IMR-90 (cell line): Measurements from ENCODE around the gene ANXA4. TPM values are rescaled to one million over a fixed set of nuclear protein-coding genes. Genes with fewer than 3 reads are reported as not detected.

Source experiments
- ATAC-seq: fragments of 200-7000 bp; cut with Tn5 transposase; 2 replicates; pipeline ENCODE4 v1.9.1; 2020; ENCODE audit warnings: low read depth, mild to moderate bottlenecking, moderate library complexity
- BruUV-seq: library from RNA; stranded (reverse); fragments of 400-500 nt; replicated peaks from 2 replicates; lab custom pipeline; 2021; lab: Mats Ljungman, UMichigan
- CTCF ChIA-PET: fragments of 300-600 bp; formaldehyde crosslinking; extraction: SDS; loops from one replicate; lab custom pipeline; 2021; ENCODE audit warnings: antibody characterized with exemption; lab: Yijun Ruan, JAX
- POLR2A ChIA-PET: fragments of 300-600 bp; sonication (Branson Sonifier 250); formaldehyde crosslinking; loops from one replicate; lab custom pipeline; 2022; ENCODE audit warnings: antibody characterized with exemption; ENCODE audit not compliant: unreplicated experiment; lab: Charles Lee
- DNase-seq: peaks from one replicate; pipeline ENCODE4 v3.0.0; 2013
- H2AFZ ChIP-seq: replicated peaks from 2 replicates; pipeline ENCODE3; 2013; ENCODE audit warnings: low read length, mild to moderate bottlenecking; ENCODE audit not compliant: poor library complexity
- H2AK5ac ChIP-seq: 2 replicates; pipeline ENCODE4 v1.6.1; 2013; ENCODE audit warnings: low read depth, low read length, inconsistent platforms
- H2AK9ac ChIP-seq: replicated peaks from 2 replicates; pipeline ENCODE3; 2013; ENCODE audit warnings: mild to moderate bottlenecking, low read depth, low read length, moderate library complexity; ENCODE audit not compliant: poor library complexity
- H2BK120ac ChIP-seq: 2 replicates; pipeline ENCODE4 v1.6.1; 2013; ENCODE audit warnings: low read depth, low read length, inconsistent platforms
- H2BK15ac ChIP-seq: 3 replicates; pipeline ENCODE4 v1.6.1; 2013; ENCODE audit warnings: low read depth, low read length, inconsistent platforms
- H2BK20ac ChIP-seq: 2 replicates; pipeline ENCODE4 v1.6.1; 2013; ENCODE audit warnings: low read depth, mild to moderate bottlenecking, inconsistent platforms, low read length, moderate library complexity
- H2BK5ac ChIP-seq: 2 replicates; pipeline ENCODE4 v1.6.1; 2013; ENCODE audit warnings: mild to moderate bottlenecking, low read depth, low read length, inconsistent platforms; ENCODE audit not compliant: poor library complexity, severe bottlenecking
- H3K14ac ChIP-seq: replicated peaks from 2 replicates; pipeline ENCODE4 v1.6.1; 2013; ENCODE audit warnings: low read depth, low read length, inconsistent platforms
- H3K18ac ChIP-seq: 2 replicates; pipeline ENCODE4 v1.6.1; 2013; ENCODE audit warnings: low read depth, low read length, control low read depth
- H3K23ac ChIP-seq: 2 replicates; pipeline ENCODE4 v1.6.1; 2013; ENCODE audit warnings: low read depth, low read length, inconsistent platforms
- H3K27ac ChIP-seq: 2 replicates; pipeline ENCODE4 v1.5.1; 2013; ENCODE audit warnings: mild to moderate bottlenecking, control low read depth, low read length; ENCODE audit not compliant: insufficient read depth
- H3K27me3 ChIP-seq: 2 replicates; pipeline ENCODE4 v1.6.1; 2013; ENCODE audit warnings: low read length; ENCODE audit not compliant: control insufficient read depth, insufficient read depth
- H3K36me3 ChIP-seq: 2 replicates; pipeline ENCODE4 v1.6.1; 2013; ENCODE audit warnings: low read length, mixed read lengths; ENCODE audit not compliant: control insufficient read depth, insufficient read depth
- H3K4ac ChIP-seq: 2 replicates; pipeline ENCODE4 v1.6.1; 2013; ENCODE audit warnings: low read depth, low read length, inconsistent platforms
- H3K4me1 ChIP-seq: 2 replicates; pipeline ENCODE4 v1.6.1; 2013; ENCODE audit warnings: low read length, mixed read lengths; ENCODE audit not compliant: control insufficient read depth, insufficient read depth
- H3K4me2 ChIP-seq: 2 replicates; pipeline ENCODE4 v1.6.1; 2013; ENCODE audit warnings: low read depth, mild to moderate bottlenecking, control low read depth, low read length, moderate library complexity
- H3K4me3 ChIP-seq: 2 replicates; pipeline ENCODE4 v1.5.1; 2013; ENCODE audit warnings: low read depth, mild to moderate bottlenecking, control low read depth, low read length, moderate library complexity; ENCODE audit not compliant: insufficient read depth
- H3K56ac ChIP-seq: 2 replicates; pipeline ENCODE4 v1.6.1; 2013; ENCODE audit warnings: low read length, inconsistent platforms; ENCODE audit not compliant: insufficient read depth; ENCODE audit errors: extremely low read depth
- H3K79me1 ChIP-seq, 2 experiments: 2 replicates each; pipeline ENCODE4 v1.6.1; 2013; ENCODE audit warnings: low read length in 2 of 2, inconsistent platforms in 1 of 2, low read depth in 1 of 2
- H3K9ac ChIP-seq: 2 replicates; pipeline ENCODE4 v1.6.1; 2013; ENCODE audit warnings: low read depth, low read length, control low read depth
- H3K9me1 ChIP-seq: 2 replicates; pipeline ENCODE4 v1.6.1; 2013; ENCODE audit warnings: low read length, inconsistent platforms; ENCODE audit not compliant: insufficient read depth
- H3K9me3 ChIP-seq: 2 replicates; pipeline ENCODE4 v1.6.1; 2013; ENCODE audit warnings: low read length; ENCODE audit not compliant: control insufficient read depth, insufficient read depth
- H4K20me1 ChIP-seq: 2 replicates; pipeline ENCODE4 v1.6.1; 2013; ENCODE audit warnings: low read length, inconsistent platforms; ENCODE audit not compliant: insufficient read depth
- H4K5ac ChIP-seq: 2 replicates; pipeline ENCODE4 v1.6.1; 2013; ENCODE audit warnings: mild to moderate bottlenecking, low read depth, low read length, control low read depth
- H4K8ac ChIP-seq, 2 experiments: 2 replicates each; pipeline ENCODE4 v1.6.1; 2013; ENCODE audit warnings: low read depth in 2 of 2, low read length in 2 of 2, control low read depth in 1 of 2, inconsistent platforms in 1 of 2
- H4K91ac ChIP-seq: 2 replicates; pipeline ENCODE4 v1.6.1; 2013; ENCODE audit warnings: low read depth, low read length, inconsistent platforms; ENCODE audit not compliant: insufficient read depth
- CEBPB ChIP-seq: IDR thresholded peaks from 2 replicates; pipeline ENCODE4 v1.6.1; 2012; ENCODE audit warnings: low read depth, low read length, improper control_type of control experiment
- CHD1 ChIP-seq: IDR thresholded peaks from 2 replicates; pipeline ENCODE4 v1.6.1; 2012; ENCODE audit warnings: low read depth, low read length, improper control_type of control experiment
- CTCF ChIP-seq: conservative IDR thresholded peaks from 2 replicates; pipeline ENCODE4 v1.5.1; 2012; ENCODE audit warnings: mild to moderate bottlenecking, low read depth, low read length, improper control_type of control experiment
- MAFK ChIP-seq: IDR thresholded peaks from 2 replicates; pipeline ENCODE4 v1.6.1; 2012; ENCODE audit warnings: low read depth, low read length, improper control_type of control experiment
- MXI1 ChIP-seq: IDR thresholded peaks from 2 replicates; pipeline ENCODE4 v1.6.1; 2012; ENCODE audit warnings: low read depth, mild to moderate bottlenecking, low read length, moderate library complexity, borderline replicate concordance
- RAD21 ChIP-seq: IDR thresholded peaks from 2 replicates; pipeline ENCODE4 v1.6.1; 2012; ENCODE audit warnings: low read length, improper control_type of control experiment
- RCOR1 ChIP-seq: IDR thresholded peaks from 2 replicates; pipeline ENCODE4 v1.6.1; 2012; ENCODE audit warnings: mild to moderate bottlenecking, low read length, improper control_type of control experiment; ENCODE audit not compliant: insufficient replicate concordance
- SMC3 ChIP-seq: fragments of 150-350 bp; IDR thresholded peaks from 2 replicates; pipeline ENCODE4 v1.6.1; 2016; ENCODE audit warnings: low read depth, mild to moderate bottlenecking, antibody characterized with exemption, low read length, moderate library complexity
- WGBS, 2 experiments: methylation state at CpG; one replicate each; pipeline versions ENCODE4 v1.1.5 to v1.1.7; 2013; ENCODE audit warnings: missing lambda C conversion rate in 2 of 2; ENCODE audit not compliant: insufficient read length in 1 of 2; ENCODE audit errors: extremely low coverage in 2 of 2; 5-methylcytosine and 5-hydroxymethylcytosine counted together
- dilution Hi-C: fragments of 300-500 bp; cut with HindIII; formaldehyde crosslinking; loops from one replicate; pipeline ENCODE4 v1.14.3; 2018; ENCODE audit warnings: low sequenced_read_pairs; ENCODE audit not compliant: unreplicated experiment
- in situ Hi-C: fragments of 300-500 bp; cut with MboI; formaldehyde crosslinking; loops from 3 replicates; pipeline ENCODE4 v1.14.3; 2019; ENCODE audit warnings: low sequenced_read_pairs, inconsistent platforms, mixed read lengths
- intact Hi-C: fragments of 100-400 bp; cut with micrococcal nuclease; formaldehyde crosslinking; loops from 2 replicates; pipeline ENCODE4 v1.10.0; 2022
- polyA plus RNA-seq, 3 experiments: library from polyadenylated mRNA; depleted of rRNA; stranded (reverse); fragments of >200 nt; gene quantifications; 2 replicates each; pipeline ENCODE4 v1.2.3, GENCODE V29; 2012; ENCODE audit warnings: low replicate concordance in 1 of 3
- total RNA-seq: library from RNA; depleted of rRNA; stranded (reverse); fragments of >200 nt; gene quantifications from 2 replicates; pipeline ENCODE4 v1.2.3, GENCODE V29; 2012

The ANXA4 gene
- total and polyA plus RNA-seq, 2 of the 4 experiments (the other 2 are of a cell fraction) = 22.2 to 72.0 TPM

GRCh38 chr2:69711971-69712370 lies 30.0 kb upstream of the ANXA4 start:
- Histone ChIP-seq H2BK20ac (no peak overlapping the region), H3K4me2 (no peak overlapping the region), H3K4me3 (no peak overlapping the region), H3K18ac (no peak overlapping the region), H4K91ac (no peak overlapping the region), H3K23ac (no peak overlapping the region), H3K4me1 (0 out of 2 replicates have a peak, but pooled peaks cover 3% of the 10 kb centered on the region), H3K9ac (no peak overlapping the region), H2AK9ac (no peak overlapping the region), H3K27me3 (no peaks in the 10 kb centered on the region), H2BK5ac (no peak overlapping the region), H3K56ac (no peak overlapping the region), H4K20me1 (no peaks in the 10 kb centered on the region), H2BK120ac (no peak overlapping the region), H3K4ac (no peak overlapping the region), H3K79me1 (0 out of 4 replicates have a peak, but pooled peaks cover 0 to 5% of the 10 kb centered on the region in 2 experiments), H3K9me3 (no peaks in the 10 kb centered on the region), H4K5ac (no peak overlapping the region), H3K36me3 (no peaks in the 10 kb centered on the region), H2BK15ac (no peak overlapping the region), H3K9me1 (peaks cover 9% of the 10 kb centered on the region; the same call in 1 of the 2 replicates), H2AFZ (no peak overlapping the region), H3K27ac (no peak overlapping the region), H4K8ac (no peak overlapping the region), H3K14ac (no peak overlapping the region), H2AK5ac (no peak overlapping the region)
- no peak for TF ChIP-seq CTCF
- no peak for TF ChIP-seq CEBPB
- TF ChIP-seq SMC3 = no peak
- TF ChIP-seq RCOR1 = no peak
- TF ChIP-seq RAD21 = no peak
- no peak for TF ChIP-seq MAFK
- no peak for TF ChIP-seq MXI1
- no peak for TF ChIP-seq CHD1
- no peak for DNase-seq
- ATAC-seq = no peak
- in situ Hi-C loops (loop anchor here (5.0 kb wide), 1 partner anchor 150 kb away; no protein-coding TSS in a partner anchor), intact Hi-C loops (loop anchor here (2.0 to 5.0 kb wide), 2 partner anchors 275 to 699 kb away; partner anchors contain the start of genes ANTXR1 and NFU1), dilution Hi-C loops (no loop called here)
- ChIA-PET CTCF (no interaction called here), POLR2A (no interaction called here)
- no TSS peak for BruUV-seq
- WGBS, 2 experiments = no CpG with 5 or more reads among the region's 3 CpGs
